Endothelial cell of umbilical vein (primary cell): ENCODE measurements around the gene CERS5.

Experiments
- POLR2AphosphoS5 ChIP-seq: IDR thresholded peaks from 2 replicates; pipeline ENCODE4 v1.6.1; 2012; ENCODE audit warnings: low read depth, mild to moderate bottlenecking, control low read depth, low read length, moderate library complexity; ENCODE audit not compliant: insufficient read depth
- TF ChIP-seq, protein P1 (sequence below), 2 donors: IDR thresholded peaks; 1 replicate in 1 of 2; 2 replicates in 1 of 2; pipeline ENCODE4 v1.5.1; 2011; ENCODE audit warnings: low read length in 2 of 2, mild to moderate bottlenecking in 2 of 2, moderate library complexity in 2 of 2, control low read depth in 1 of 2, inconsistent platforms in 1 of 2, low read depth in 1 of 2; ENCODE audit not compliant: insufficient read depth in 1 of 2; ENCODE audit errors: extremely low read depth in 1 of 2

DNA sequence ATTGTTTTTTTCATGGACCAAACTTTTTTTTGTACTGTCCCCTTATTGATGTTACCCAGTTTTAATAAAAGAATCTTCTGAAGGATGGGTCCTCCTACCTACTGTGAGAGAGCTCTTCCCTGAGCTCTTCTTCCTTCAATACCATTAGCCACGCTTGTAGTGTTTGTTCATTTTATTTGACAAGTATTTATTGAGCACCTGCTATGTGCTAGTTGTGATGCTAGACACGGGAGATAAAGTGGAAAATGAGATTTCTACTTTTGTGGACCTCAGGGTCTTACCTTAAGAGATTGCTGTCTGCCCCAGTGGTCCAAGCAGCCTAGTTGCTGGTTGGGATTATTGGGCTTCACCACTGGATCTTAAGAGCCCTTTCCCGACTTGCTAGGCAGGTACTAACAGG is 66.6 kb downstream of the CERS5 start:
- no peak for TF ChIP-seq POLR2AphosphoS5
- TF ChIP-seq, protein P1, sequence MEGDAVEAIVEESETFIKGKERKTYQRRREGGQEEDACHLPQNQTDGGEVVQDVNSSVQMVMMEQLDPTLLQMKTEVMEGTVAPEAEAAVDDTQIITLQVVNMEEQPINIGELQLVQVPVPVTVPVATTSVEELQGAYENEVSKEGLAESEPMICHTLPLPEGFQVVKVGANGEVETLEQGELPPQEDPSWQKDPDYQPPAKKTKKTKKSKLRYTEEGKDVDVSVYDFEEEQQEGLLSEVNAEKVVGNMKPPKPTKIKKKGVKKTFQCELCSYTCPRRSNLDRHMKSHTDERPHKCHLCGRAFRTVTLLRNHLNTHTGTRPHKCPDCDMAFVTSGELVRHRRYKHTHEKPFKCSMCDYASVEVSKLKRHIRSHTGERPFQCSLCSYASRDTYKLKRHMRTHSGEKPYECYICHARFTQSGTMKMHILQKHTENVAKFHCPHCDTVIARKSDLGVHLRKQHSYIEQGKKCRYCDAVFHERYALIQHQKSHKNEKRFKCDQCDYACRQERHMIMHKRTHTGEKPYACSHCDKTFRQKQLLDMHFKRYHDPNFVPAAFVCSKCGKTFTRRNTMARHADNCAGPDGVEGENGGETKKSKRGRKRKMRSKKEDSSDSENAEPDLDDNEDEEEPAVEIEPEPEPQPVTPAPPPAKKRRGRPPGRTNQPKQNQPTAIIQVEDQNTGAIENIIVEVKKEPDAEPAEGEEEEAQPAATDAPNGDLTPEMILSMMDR (IDR thresholded peaks at IDR 0.05; ENCODE audit: extremely low read depth in 1 of 2, insufficient read depth in 1 of 2, low read depth in 1 of 2, low read length in 2 of 2) = no peak
